A673 (cell line): ENCODE measurements around the gene ENDOD1.

Experiments
- CTCF ChIP-seq: fragments of 300-800, 200-600 bp; sonication (generic); conservative IDR thresholded peaks from 2 replicates; pipeline ENCODE4 v1.5.1; 2017; ENCODE audit warnings: low read depth, mild to moderate bottlenecking, antibody characterized with exemption, low read length, moderate library complexity, mixed read lengths
- EZH2 ChIP-seq: fragments of 200-600 bp; sonication (generic); IDR thresholded peaks from 2 replicates; pipeline ENCODE4 v1.6.1; 2017; ENCODE audit warnings: borderline replicate concordance, low read depth, mild to moderate bottlenecking, mixed read lengths, antibody characterized with exemption, low read length; ENCODE audit not compliant: poor library complexity, severe bottlenecking

GRCh38 chr11:95076416-95076815 is 13.2 kb upstream of the ENDOD1 start:
- TF ChIP-seq EZH2 = no peak
- TF ChIP-seq CTCF = no peak
